ENCODE data around the gene TMEM266.

Gene TMEM266

DNA sequence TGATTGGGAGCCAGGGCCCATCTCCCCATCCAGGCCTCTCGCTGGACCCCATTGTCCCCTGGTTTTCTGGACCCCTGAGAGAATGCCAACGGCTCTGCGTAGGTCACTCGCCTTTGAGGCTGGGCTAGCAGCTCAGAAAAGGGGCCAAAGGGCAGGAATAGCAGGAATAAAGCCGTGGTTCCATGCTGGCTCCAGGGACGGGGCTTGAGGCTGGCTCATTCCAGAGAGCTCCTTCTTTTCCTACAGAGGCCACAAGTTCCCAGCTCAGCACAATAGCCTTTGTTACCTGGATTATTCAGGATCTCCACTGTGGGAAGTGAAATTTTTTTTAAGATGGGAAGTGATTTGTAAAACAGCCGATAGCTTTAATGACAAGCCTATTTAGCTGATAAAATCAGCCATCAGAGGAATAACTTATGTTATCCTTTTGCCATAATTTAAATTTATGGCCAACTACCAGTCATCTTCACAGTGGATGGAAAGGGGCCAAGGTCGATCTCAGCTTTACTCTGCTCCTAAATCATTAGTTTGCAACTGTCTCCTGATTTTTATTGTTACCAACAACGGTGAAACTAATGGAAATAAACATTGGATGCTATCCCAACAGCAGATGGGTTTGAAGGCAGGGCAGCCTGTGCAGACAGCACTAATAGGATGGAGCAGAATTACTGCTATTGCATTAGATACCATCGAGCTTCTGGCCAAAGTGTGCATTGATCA lies 124.3 kb downstream of the TMEM266 start:
- Mint-ChIP-seq H3K9me3 (no peaks in the 10 kb centered on the region), H3K27me3 (ENCODE audit: low read depth) (peaks cover 81% of the 10 kb centered on the region), H3K4me1 (no peaks in the 10 kb centered on the region), H3K36me3 (ENCODE audit: low read depth) (no peaks in the 10 kb centered on the region), H3K27ac (peak overlapping the region in 1 of 3 experiments; percentile 33), H3K4me3 (no peak overlapping the region)
- no peak for TF ChIP-seq CTCF (IDR thresholded peaks at IDR 0.05; ENCODE audit: unreplicated experiment in 3 of 3)

GRCh38 chr15:76184650-76185035 lies 124.9 kb downstream of the TMEM266 start:
- H3K27me3 Mint-ChIP-seq (ENCODE audit: low read depth), result peaks cover 81% of the 10 kb centered on the region
- no peaks in the 10 kb centered on the region for H3K36me3 Mint-ChIP-seq (ENCODE audit: low read depth)
- H3K4me1 Mint-ChIP-seq, result no peaks in the 10 kb centered on the region
- no peak for TF ChIP-seq CTCF (IDR thresholded peaks at IDR 0.05; ENCODE audit: unreplicated experiment in 3 of 3)
- no peak overlapping the region for H3K4me3 Mint-ChIP-seq
- H3K9me3 Mint-ChIP-seq, result no peaks in the 10 kb centered on the region
- H3K27ac Mint-ChIP-seq, result no peak overlapping the region

GRCh38 chr15:76185716-76186115 lies 125.9 kb downstream of the TMEM266 start:
- H3K27ac Mint-ChIP-seq, result no peak overlapping the region
- peaks cover 1% of the 10 kb centered on the region for H3K36me3 Mint-ChIP-seq (ENCODE audit: low read depth)
- peak in 2 of 3 experiments; percentile 30 to 37 for TF ChIP-seq CTCF (IDR thresholded peaks at IDR 0.05; ENCODE audit: unreplicated experiment in 3 of 3)
- no peaks in the 10 kb centered on the region for H3K9me3 Mint-ChIP-seq
- no peak overlapping the region for H3K4me3 Mint-ChIP-seq
- H3K27me3 Mint-ChIP-seq (ENCODE audit: low read depth), result peaks cover 85% of the 10 kb centered on the region
- H3K4me1 Mint-ChIP-seq, result peaks cover 3% of the 10 kb centered on the region

- peaks cover 84% of the 10 kb centered on the region for H3K27me3 Mint-ChIP-seq (ENCODE audit: low read depth)
- no peak for TF ChIP-seq CTCF (IDR thresholded peaks at IDR 0.05; ENCODE audit: unreplicated experiment in 3 of 3)
- H3K36me3 Mint-ChIP-seq (ENCODE audit: low read depth), result peaks cover 3% of the 10 kb centered on the region
- no peak overlapping the region for H3K27ac Mint-ChIP-seq
- peaks cover 5% of the 10 kb centered on the region for H3K4me1 Mint-ChIP-seq
- H3K4me3 Mint-ChIP-seq, result no peak overlapping the region
- H3K9me3 Mint-ChIP-seq, result no peaks in the 10 kb centered on the region
Observed at GRCh38 chr15:76187163-76187562, 127.4 kb downstream of the TMEM266 start.

DNA sequence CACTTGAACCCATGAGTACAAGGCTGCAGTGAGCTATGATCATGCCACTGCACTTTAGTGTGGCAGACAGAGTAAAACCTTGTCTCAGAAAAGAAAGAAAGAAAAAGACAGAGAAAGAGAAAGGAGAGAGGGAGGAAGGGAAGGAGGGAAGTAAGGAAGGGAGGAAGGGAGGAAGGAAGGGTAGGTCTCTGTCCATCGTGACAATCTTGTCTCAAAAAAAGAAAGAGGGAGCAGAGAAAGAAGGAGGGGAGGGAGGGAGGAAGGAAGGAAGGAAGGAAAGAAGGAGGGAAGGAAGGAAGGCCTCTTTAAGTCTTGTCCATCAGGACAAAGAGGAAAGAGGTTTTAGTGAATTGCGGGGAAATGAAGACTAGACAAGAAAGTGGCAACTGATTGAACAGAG lies 129.3 kb downstream of the TMEM266 start:
- no peak for TF ChIP-seq CTCF (IDR thresholded peaks at IDR 0.05; ENCODE audit: unreplicated experiment in 3 of 3)
- H3K27ac Mint-ChIP-seq, result no peak overlapping the region
- H3K9me3 Mint-ChIP-seq, result no peaks in the 10 kb centered on the region
- peaks cover 90% of the 10 kb centered on the region for H3K27me3 Mint-ChIP-seq (ENCODE audit: low read depth)
- peaks cover 7% of the 10 kb centered on the region for H3K36me3 Mint-ChIP-seq (ENCODE audit: low read depth)
- H3K4me1 Mint-ChIP-seq, result peaks cover 5% of the 10 kb centered on the region
- H3K4me3 Mint-ChIP-seq, result no peak overlapping the region

- TF ChIP-seq CTCF (IDR thresholded peaks at IDR 0.05; ENCODE audit: unreplicated experiment in 3 of 3), result no peak
- Mint-ChIP-seq H3K36me3 (ENCODE audit: low read depth) (peaks cover 9% of the 10 kb centered on the region), H3K9me3 (no peaks in the 10 kb centered on the region), H3K4me1 (peaks cover 5% of the 10 kb centered on the region), H3K27me3 (ENCODE audit: low read depth) (peaks cover 91% of the 10 kb centered on the region), H3K27ac (no peak overlapping the region), H3K4me3 (no peak overlapping the region)
Observed at GRCh38 chr15:76190070-76190564, 130.3 kb downstream of the TMEM266 start.

All from nephron (organoid).